ENCODE results near the gene ZNF860.
"Not testable (repeated sequence)": the region's sequence is repeated elsewhere in the genome, so short reads cannot be mapped to it uniquely, and the experiment has no call there.

Gene ZNF860

GRCh38 chr3:31985831-31986230 is 4.3 kb downstream of the ZNF860 start:
- H3K27ac ChIP-seq, result no peak overlapping the region
- peaks cover 0 to 7% (median 3%) of the 10 kb centered on the region in 4 donors for H3K4me1 ChIP-seq
- H3K9me3 ChIP-seq, result peaks cover 4 to 25% (median 25%) of the 10 kb centered on the region in 3 donors
- H3K4me3 ChIP-seq, result no peak overlapping the region
- DNase-seq, result no peak
- no peaks in the 10 kb centered on the region for H3K27me3 ChIP-seq
- no peaks in the 10 kb centered on the region for H3K36me3 ChIP-seq
- TF ChIP-seq, protein P1, sequence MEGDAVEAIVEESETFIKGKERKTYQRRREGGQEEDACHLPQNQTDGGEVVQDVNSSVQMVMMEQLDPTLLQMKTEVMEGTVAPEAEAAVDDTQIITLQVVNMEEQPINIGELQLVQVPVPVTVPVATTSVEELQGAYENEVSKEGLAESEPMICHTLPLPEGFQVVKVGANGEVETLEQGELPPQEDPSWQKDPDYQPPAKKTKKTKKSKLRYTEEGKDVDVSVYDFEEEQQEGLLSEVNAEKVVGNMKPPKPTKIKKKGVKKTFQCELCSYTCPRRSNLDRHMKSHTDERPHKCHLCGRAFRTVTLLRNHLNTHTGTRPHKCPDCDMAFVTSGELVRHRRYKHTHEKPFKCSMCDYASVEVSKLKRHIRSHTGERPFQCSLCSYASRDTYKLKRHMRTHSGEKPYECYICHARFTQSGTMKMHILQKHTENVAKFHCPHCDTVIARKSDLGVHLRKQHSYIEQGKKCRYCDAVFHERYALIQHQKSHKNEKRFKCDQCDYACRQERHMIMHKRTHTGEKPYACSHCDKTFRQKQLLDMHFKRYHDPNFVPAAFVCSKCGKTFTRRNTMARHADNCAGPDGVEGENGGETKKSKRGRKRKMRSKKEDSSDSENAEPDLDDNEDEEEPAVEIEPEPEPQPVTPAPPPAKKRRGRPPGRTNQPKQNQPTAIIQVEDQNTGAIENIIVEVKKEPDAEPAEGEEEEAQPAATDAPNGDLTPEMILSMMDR (IDR thresholded peaks at IDR 0.05), result no peak
- intact Hi-C loops (cut with DNase I; ENCODE audit: low total_unique reads), result no loop called here

DNA sequence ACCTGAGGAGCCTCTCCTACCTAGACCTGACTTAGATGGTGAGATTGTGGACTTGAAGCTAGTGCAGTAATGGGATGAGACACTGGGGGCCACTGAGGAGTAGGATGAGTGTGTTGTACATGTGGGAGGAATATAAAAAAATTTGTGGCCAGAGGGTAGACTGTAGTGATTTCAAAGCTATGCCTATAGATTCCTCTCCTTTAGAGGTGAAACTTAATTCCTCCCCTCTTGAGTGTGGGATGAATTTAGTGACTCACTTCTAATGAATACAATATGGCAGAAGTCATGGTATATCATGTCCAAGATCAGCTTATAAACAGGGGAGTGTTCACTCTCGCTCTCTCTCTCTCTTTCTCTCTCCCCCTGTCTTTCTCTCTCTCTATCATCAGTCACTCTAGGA is 6.7 kb downstream of the ZNF860 start:
- intact Hi-C loops (cut with DNase I; ENCODE audit: low total_unique reads), result no loop called here
- Histone ChIP-seq H3K9me3 (peaks cover 4 to 39% (median 27%) of the 10 kb centered on the region in 3 donors), H3K27ac (no peak overlapping the region), H3K27me3 (no peaks in the 10 kb centered on the region), H3K4me3 (no peak overlapping the region), H3K36me3 (peaks cover 0 to 4% (median 0%) of the 10 kb centered on the region in 3 donors), H3K4me1 (no peaks in the 10 kb centered on the region)
- no peak for DNase-seq
- TF ChIP-seq, protein P1 (IDR thresholded peaks at IDR 0.05), result no peak

GRCh38 chr3:31992995-31993394 is 11.4 kb downstream of the ZNF860 start:
- H3K27ac ChIP-seq; H3K4me3 ChIP-seq; H3K36me3 ChIP-seq; DNase-seq; H3K4me1 ChIP-seq; intact Hi-C loops (cut with DNase I; ENCODE audit: low total_unique reads); H3K27me3 ChIP-seq: not testable (repeated sequence)
- H3K9me3 ChIP-seq, result peaks cover 4 to 39% (median 25%) of the 10 kb centered on the region in 3 donors

DNA sequence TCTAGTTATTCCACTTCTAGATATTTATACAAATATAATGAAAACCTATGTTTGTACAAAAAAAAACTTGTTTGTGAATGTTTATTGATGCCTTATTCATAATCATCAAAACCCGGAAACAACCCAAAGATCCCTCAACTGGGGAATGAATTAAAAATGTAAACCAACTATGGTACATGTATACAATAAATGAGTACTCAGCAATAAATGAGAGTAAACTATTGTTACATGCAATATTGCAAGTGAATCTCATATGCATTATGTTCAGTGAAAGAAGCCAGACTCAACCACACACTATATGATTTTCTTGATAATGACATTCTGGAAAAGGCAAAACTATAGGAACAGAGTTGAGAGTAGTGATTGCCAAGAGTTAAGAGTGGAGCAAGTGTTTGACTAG is 12.3 kb downstream of the ZNF860 start:
- DNase-seq, result no peak
- no peaks in the 10 kb centered on the region for H3K27me3 ChIP-seq
- H3K9me3 ChIP-seq, result peaks cover 4 to 34% (median 21%) of the 10 kb centered on the region in 3 donors
- no peak overlapping the region for H3K27ac ChIP-seq
- peaks cover 0 to 4% (median 0%) of the 10 kb centered on the region in 3 donors for H3K36me3 ChIP-seq
- intact Hi-C loops (cut with DNase I; ENCODE audit: low total_unique reads), result no loop called here
- no peak overlapping the region for H3K4me3 ChIP-seq
- H3K4me1 ChIP-seq, result no peaks in the 10 kb centered on the region
- TF ChIP-seq, protein P1 (IDR thresholded peaks at IDR 0.05), result no peak

DNA sequence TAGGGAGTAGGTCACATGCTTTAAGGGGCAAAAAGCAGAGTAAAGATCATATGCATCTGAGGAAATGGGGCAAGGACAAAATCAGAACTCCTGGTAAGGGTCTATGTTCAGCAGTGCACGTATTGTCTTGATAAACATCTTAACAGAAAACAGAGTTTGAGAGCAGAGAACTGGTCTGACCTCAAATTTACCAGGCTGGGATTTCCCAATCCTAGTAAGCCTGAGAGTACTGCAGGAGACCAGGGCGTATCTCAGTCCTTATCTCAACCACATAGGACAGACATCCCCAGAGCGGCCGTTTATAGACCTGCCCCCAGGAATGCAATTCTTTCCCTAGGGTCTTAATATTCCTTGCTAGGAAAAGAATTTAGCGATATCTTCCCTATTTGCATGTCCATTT is 13.5 kb downstream of the ZNF860 start:
- H3K27ac ChIP-seq; DNase-seq; H3K4me1 ChIP-seq; H3K36me3 ChIP-seq; H3K27me3 ChIP-seq; intact Hi-C loops (cut with DNase I; ENCODE audit: low total_unique reads); H3K4me3 ChIP-seq: not testable (repeated sequence)
- H3K9me3 ChIP-seq, result peaks cover 0 to 22% (median 11%) of the 10 kb centered on the region in 3 donors

- Histone ChIP-seq H3K27me3 (no peaks in the 10 kb centered on the region), H3K36me3 (peaks cover 0 to 4% (median 0%) of the 10 kb centered on the region in 3 donors), H3K4me3 (no peak overlapping the region), H3K9me3 (peaks cover 0 to 11% (median 0%) of the 10 kb centered on the region in 3 donors), H3K4me1 (no peaks in the 10 kb centered on the region), H3K27ac (no peak overlapping the region)
- intact Hi-C loops (cut with DNase I; ENCODE audit: low total_unique reads), result no loop called here
- no peak for DNase-seq
- TF ChIP-seq, protein P1 (IDR thresholded peaks at IDR 0.05), result no peak
Observed at GRCh38 chr3:31996195-31996594, 14.6 kb downstream of the ZNF860 start.

- Histone ChIP-seq H3K9me3 (peaks cover 0 to 4% (median 0%) of the 10 kb centered on the region in 3 donors), H3K27me3 (no peaks in the 10 kb centered on the region), H3K4me1 (no peaks in the 10 kb centered on the region), H3K27ac (no peak overlapping the region), H3K4me3 (no peak overlapping the region), H3K36me3 (peaks cover 0 to 2% (median 0%) of the 10 kb centered on the region in 3 donors)
- TF ChIP-seq, protein P1 (IDR thresholded peaks at IDR 0.05), result no peak
- no peak for DNase-seq
- intact Hi-C loops (cut with DNase I; ENCODE audit: low total_unique reads), result no loop called here
Observed at GRCh38 chr3:31997500-31997899, 15.9 kb downstream of the ZNF860 start.
